Spleen (tissue), 7 donors: ENCODE measurements around the gene NDST3.

Experiments
- POLR2A ChIP-seq, 3 donors: fragments of 450-650 bp; IDR thresholded peaks; one replicate each; pipeline ENCODE4 v1.5.1; 2017; ENCODE audit warnings: antibody characterized with exemption in 3 of 3, mild to moderate bottlenecking in 1 of 3
- TF ChIP-seq, protein P1 (sequence below), 11 experiments: fragments of 200-600 bp in 7 of 11; fragments of 450-650 bp in 4 of 11; sonication (generic) in 4 of 11; IDR thresholded peaks in 8 of 11; conservative IDR thresholded peaks in 3 of 11; 1 replicate in 7 of 11; 2 replicates in 4 of 11; pipeline versions ENCODE4 v1.4.0 to v1.8.0; 2016 to 2021; ENCODE audit warnings: antibody characterized with exemption in 11 of 11, inconsistent platforms in 4 of 11, mild to moderate bottlenecking in 1 of 11
- donor health status: DM: no; HTN: no; CAD: no; lungs with moderate emphysema.
- donor health status: DM: no; HTN: no; CAD: no.
- donor health status: DM: no; HTN: no; CAD: no.

GRCh38 chr4:117986321-117986720 lies 48.0 kb upstream of the NDST3 start:
- no peak for TF ChIP-seq POLR2A (IDR thresholded peaks at IDR 0.05)
- TF ChIP-seq, protein P1, sequence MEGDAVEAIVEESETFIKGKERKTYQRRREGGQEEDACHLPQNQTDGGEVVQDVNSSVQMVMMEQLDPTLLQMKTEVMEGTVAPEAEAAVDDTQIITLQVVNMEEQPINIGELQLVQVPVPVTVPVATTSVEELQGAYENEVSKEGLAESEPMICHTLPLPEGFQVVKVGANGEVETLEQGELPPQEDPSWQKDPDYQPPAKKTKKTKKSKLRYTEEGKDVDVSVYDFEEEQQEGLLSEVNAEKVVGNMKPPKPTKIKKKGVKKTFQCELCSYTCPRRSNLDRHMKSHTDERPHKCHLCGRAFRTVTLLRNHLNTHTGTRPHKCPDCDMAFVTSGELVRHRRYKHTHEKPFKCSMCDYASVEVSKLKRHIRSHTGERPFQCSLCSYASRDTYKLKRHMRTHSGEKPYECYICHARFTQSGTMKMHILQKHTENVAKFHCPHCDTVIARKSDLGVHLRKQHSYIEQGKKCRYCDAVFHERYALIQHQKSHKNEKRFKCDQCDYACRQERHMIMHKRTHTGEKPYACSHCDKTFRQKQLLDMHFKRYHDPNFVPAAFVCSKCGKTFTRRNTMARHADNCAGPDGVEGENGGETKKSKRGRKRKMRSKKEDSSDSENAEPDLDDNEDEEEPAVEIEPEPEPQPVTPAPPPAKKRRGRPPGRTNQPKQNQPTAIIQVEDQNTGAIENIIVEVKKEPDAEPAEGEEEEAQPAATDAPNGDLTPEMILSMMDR (IDR thresholded peaks at IDR 0.05 in 8 of 11, conservative IDR thresholded peaks at IDR 0.05 in 3 of 11): no peak
